Hepatocyte (in vitro differentiated cells): Measurements from ENCODE around the gene GAB1.

Experiments used
- CTCF ChIP-seq: fragments of 200-600 bp; sonication (generic); IDR thresholded peaks from 2 replicates; pipeline ENCODE4 v1.5.1; 2016; ENCODE audit warnings: antibody characterized with exemption, mild to moderate bottlenecking; ENCODE audit not compliant: poor library complexity
- EZH2 ChIP-seq: fragments of 200-600 bp; sonication (generic); IDR thresholded peaks from 2 replicates; pipeline ENCODE4 v1.6.1; 2016; ENCODE audit warnings: antibody characterized with exemption, mild to moderate bottlenecking, borderline replicate concordance

- TF ChIP-seq CTCF (no peak), EZH2 (no peak)
Measured at GRCh38 chr4:143374255-143374654, 37.6 kb downstream of the GAB1 start.
